H9 (cell line): ENCODE measurements around the gene HPCAL1. TPM values are rescaled to one million over a fixed set of nuclear protein-coding genes. Genes with fewer than 3 reads are reported as not detected.

Source experiments
- DNase-seq: peaks from one replicate; pipeline ENCODE4 v3.0.0-alpha.2; 2017
- H2AFZ ChIP-seq: one replicate; pipeline ENCODE4 v1.6.1; 2013; ENCODE audit warnings: mild to moderate bottlenecking, low read length, control low read depth, moderate library complexity
- H2AK5ac ChIP-seq: 2 replicates; pipeline ENCODE4 v1.6.1; 2013; ENCODE audit warnings: low read length, control low read depth, mixed read lengths; ENCODE audit not compliant: insufficient read length
- H2BK120ac ChIP-seq: one replicate; pipeline ENCODE4 v1.6.1; 2013; ENCODE audit warnings: low read depth, mild to moderate bottlenecking, low read length, control low read depth, inconsistent platforms; ENCODE audit not compliant: poor library complexity, severe bottlenecking
- H2BK12ac ChIP-seq: 2 replicates; pipeline ENCODE4 v1.6.1; 2013; ENCODE audit warnings: low read length, control low read depth, mixed read lengths, low read depth; ENCODE audit not compliant: insufficient read length
- H2BK15ac ChIP-seq: 2 replicates; pipeline ENCODE4 v1.6.1; 2013; ENCODE audit warnings: low read depth, low read length, control low read depth
- H2BK20ac ChIP-seq: one replicate; pipeline ENCODE4 v1.6.1; 2013; ENCODE audit warnings: low read depth, mild to moderate bottlenecking, low read length, control low read depth, inconsistent platforms; ENCODE audit not compliant: poor library complexity, severe bottlenecking
- H2BK5ac ChIP-seq: 2 replicates; pipeline ENCODE4 v1.6.1; 2013; ENCODE audit warnings: low read length, control low read depth, mixed read lengths; ENCODE audit not compliant: insufficient read length
- H3K14ac ChIP-seq: 2 replicates; pipeline ENCODE4 v1.6.1; 2013; ENCODE audit warnings: low read length, control low read depth; ENCODE audit not compliant: insufficient read depth
- H3K18ac ChIP-seq: 2 replicates; pipeline ENCODE4 v1.6.1; 2013; ENCODE audit warnings: low read depth, mild to moderate bottlenecking, mixed read lengths, low read length, control low read depth; ENCODE audit not compliant: insufficient read length
- H3K23ac ChIP-seq: 2 replicates; pipeline ENCODE4 v1.6.1; 2013; ENCODE audit warnings: low read length, control low read depth, mixed read lengths, low read depth; ENCODE audit not compliant: insufficient read length
- H3K23me2 ChIP-seq: 2 replicates; pipeline ENCODE4 v1.6.1; 2013; ENCODE audit warnings: low read depth, mild to moderate bottlenecking, mixed read lengths, low read length, control low read depth; ENCODE audit not compliant: insufficient read length, poor library complexity, severe bottlenecking
- H3K27ac ChIP-seq: 2 replicates; pipeline ENCODE4 v1.5.1; 2013; ENCODE audit warnings: low read length, control low read depth, mixed read lengths, low read depth; ENCODE audit not compliant: insufficient read length
- H3K27me3 ChIP-seq: 2 replicates; pipeline ENCODE4 v1.6.1; 2013; ENCODE audit warnings: low read length, control low read depth, inconsistent platforms; ENCODE audit not compliant: insufficient read depth
- H3K4ac ChIP-seq: 2 replicates; pipeline ENCODE4 v1.6.1; 2013; ENCODE audit warnings: low read depth, mild to moderate bottlenecking, control low read depth, inconsistent platforms, low read length, moderate library complexity
- H3K4me1 ChIP-seq: 2 replicates; pipeline ENCODE4 v1.6.1; 2013; ENCODE audit warnings: low read length, control low read depth, inconsistent platforms; ENCODE audit not compliant: insufficient read depth
- H3K4me2 ChIP-seq: 2 replicates; pipeline ENCODE4 v1.6.1; 2013; ENCODE audit warnings: low read length, control low read depth, mixed read lengths; ENCODE audit not compliant: insufficient read length, insufficient read depth
- H3K56ac ChIP-seq: 2 replicates; pipeline ENCODE4 v1.6.1; 2013; ENCODE audit warnings: low read depth, mild to moderate bottlenecking, mixed read lengths, low read length, control low read depth; ENCODE audit not compliant: insufficient read length
- H3K79me1 ChIP-seq: 2 replicates; pipeline ENCODE4 v1.6.1; 2013; ENCODE audit warnings: low read depth, mild to moderate bottlenecking, moderate library complexity, low read length, control low read depth, inconsistent platforms; ENCODE audit not compliant: insufficient read depth, poor library complexity, severe bottlenecking
- H3K79me2 ChIP-seq: 2 replicates; pipeline ENCODE4 v1.6.1; 2013; ENCODE audit warnings: low read length, control low read depth, inconsistent platforms; ENCODE audit not compliant: insufficient read depth
- H3K9ac ChIP-seq: 2 replicates; pipeline ENCODE4 v1.6.1; 2013; ENCODE audit warnings: low read length, control low read depth, mixed read lengths; ENCODE audit not compliant: insufficient read length; ENCODE audit errors: extremely low read depth
- H3K9me3 ChIP-seq: one replicate; pipeline ENCODE4 v1.6.1; 2013; ENCODE audit warnings: low read depth, low read length, inconsistent platforms; ENCODE audit not compliant: control insufficient read depth
- H3T11ph ChIP-seq: one replicate; pipeline ENCODE4 v1.6.1; 2013; ENCODE audit warnings: mild to moderate bottlenecking, low read length, control low read depth, inconsistent platforms
- H4K20me1 ChIP-seq: one replicate; pipeline ENCODE4 v1.6.1; 2013; ENCODE audit not compliant: control insufficient read depth, insufficient read length, insufficient read depth
- H4K5ac ChIP-seq: 2 replicates; pipeline ENCODE4 v1.6.1; 2013; ENCODE audit warnings: low read depth, mild to moderate bottlenecking, mixed read lengths, low read length, control low read depth; ENCODE audit not compliant: insufficient read length
- H4K8ac ChIP-seq: replicated peaks from 2 replicates; pipeline ENCODE4 v1.6.1; 2013; ENCODE audit warnings: low read length, control low read depth, mixed read lengths, low read depth; ENCODE audit not compliant: insufficient read length
- H4K91ac ChIP-seq: 2 replicates; pipeline ENCODE4 v1.6.1; 2013; ENCODE audit warnings: low read depth, mild to moderate bottlenecking, moderate library complexity, mixed read lengths, low read length, control low read depth; ENCODE audit not compliant: insufficient read length
- H3K27ac Mint-ChIP-seq, 3 experiments: 2 replicates in 2 of 3; 3 replicates in 1 of 3; pipeline ENCODE4 v1.8.0; 2020 to 2021; ENCODE audit warnings: mixed read lengths in 3 of 3, mild to moderate bottlenecking in 1 of 3, moderate library complexity in 1 of 3
- H3K27me3 Mint-ChIP-seq: 2 replicates; pipeline ENCODE4 v1.8.0; 2021; ENCODE audit warnings: low read depth, mild to moderate bottlenecking, moderate library complexity, mixed read lengths
- H3K36me3 Mint-ChIP-seq, 3 experiments: 2 replicates in 2 of 3; 3 replicates in 1 of 3; pipeline ENCODE4 v1.8.0; 2020 to 2021; ENCODE audit warnings: low read depth in 3 of 3, mixed read lengths in 3 of 3; ENCODE audit not compliant: insufficient read depth in 1 of 3
- H3K4me1 Mint-ChIP-seq, 2 experiments: 2 replicates each; pipeline ENCODE4 v1.8.0; 2020; ENCODE audit warnings: mixed read lengths in 2 of 2
- H3K4me3 Mint-ChIP-seq, 2 experiments: 2 replicates in 1 of 2; 3 replicates in 1 of 2; pipeline ENCODE4 v1.8.0; 2020 to 2021; ENCODE audit warnings: mild to moderate bottlenecking in 2 of 2, mixed read lengths in 2 of 2, moderate library complexity in 1 of 2
- H3K9me3 Mint-ChIP-seq, 2 experiments: 2 replicates in 1 of 2; 3 replicates in 1 of 2; pipeline ENCODE4 v1.8.0; 2020; ENCODE audit warnings: mild to moderate bottlenecking in 2 of 2, mixed read lengths in 2 of 2, moderate library complexity in 1 of 2
- WGBS: extraction: QIAGEN DNeasy Blood & Tissue Kit; methylation state at CpG from one replicate; pipeline ENCODE4 v1.1.7; 2013; ENCODE audit warnings: missing lambda C conversion rate, low lambda C conversion rate, mixed read lengths; ENCODE audit not compliant: insufficient read length; ENCODE audit errors: extremely low coverage; 5-methylcytosine and 5-hydroxymethylcytosine counted together
- total RNA-seq: library from RNA; stranded (reverse); gene quantifications from 2 replicates; pipeline ENCODE4 v1.2.1, GENCODE V29; 2021
- TF ChIP-seq, protein P1 (sequence below): fragments of 200-600 bp; sonication (generic); conservative IDR thresholded peaks from 3 replicates; pipeline ENCODE4 v1.8.0; 2021; ENCODE audit warnings: antibody characterized with exemption, mild to moderate bottlenecking

HPCAL1 gene
- total RNA-seq, 1 experiment from 2014 or later, result 4.7 TPM

DNA sequence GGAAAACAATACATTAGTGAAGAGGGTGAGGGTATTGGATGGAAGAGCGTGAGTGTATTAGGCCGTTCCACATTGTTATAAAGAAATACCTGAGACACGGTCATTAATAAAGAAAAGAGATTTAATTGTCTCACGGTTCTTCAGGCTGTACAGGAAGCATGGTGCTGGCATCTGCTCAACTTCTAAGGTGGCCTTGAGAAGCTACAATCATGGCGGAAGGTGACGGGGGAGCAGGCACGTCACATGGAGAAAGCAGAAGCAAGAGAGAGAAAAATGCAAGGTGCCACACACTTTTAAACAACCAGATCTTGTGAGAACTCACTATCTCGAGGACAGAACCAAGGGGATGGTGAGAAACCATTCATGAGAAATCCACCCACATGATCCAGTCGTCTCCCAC lies 18.2 kb downstream of the HPCAL1 start:
- no peak overlapping the region for H3K4me3 Mint-ChIP-seq
- no peak overlapping the region for H3K4ac ChIP-seq
- no peak overlapping the region for H2BK20ac ChIP-seq
- no peak overlapping the region for H4K91ac ChIP-seq
- H3K4me1 ChIP-seq, result 0 out of 2 replicates have a peak, but pooled peaks cover 4% of the 10 kb centered on the region
- 100% methylated on average over 2 of the region's 9 CpGs for WGBS
- H4K8ac ChIP-seq, result no peak overlapping the region
- H2BK5ac ChIP-seq, result no peak overlapping the region
- H4K5ac ChIP-seq, result no peak overlapping the region
- no peak overlapping the region for H3K4me2 ChIP-seq
- H3K9me3 Mint-ChIP-seq, result peaks cover 0 to 2% of the 10 kb centered on the region in 2 experiments; a peak in 2 of 5 replicates
- H2BK12ac ChIP-seq, result no peak overlapping the region
- no peaks in the 10 kb centered on the region for H4K20me1 ChIP-seq
- no peak overlapping the region for H2BK15ac ChIP-seq
- no peaks in the 10 kb centered on the region for H3K27me3 ChIP-seq
- H3K4me1 Mint-ChIP-seq, result peaks cover 29 to 41% of the 10 kb centered on the region in 2 experiments
- no peaks in the 10 kb centered on the region for H3K9me3 ChIP-seq
- H3K23me2 ChIP-seq, result no peaks in the 10 kb centered on the region
- no peak overlapping the region for H3K9ac ChIP-seq
- no peak overlapping the region for H3K14ac ChIP-seq
- no peak overlapping the region for H3K27ac ChIP-seq
- H3K56ac ChIP-seq, result no peak overlapping the region
- H3K27ac Mint-ChIP-seq, result no peak overlapping the region
- peaks cover 0 to 11% (median 0%) of the 10 kb centered on the region in 3 experiments; a peak in 1 of 7 replicates for H3K36me3 Mint-ChIP-seq
- no peak overlapping the region for H2AFZ ChIP-seq
- no peak overlapping the region for H3K18ac ChIP-seq
- no peaks in the 10 kb centered on the region for H3K79me1 ChIP-seq
- H3T11ph ChIP-seq, result no peak overlapping the region
- DNase-seq, result no peak
- H3K27me3 Mint-ChIP-seq, result no peaks in the 10 kb centered on the region
- H3K79me2 ChIP-seq, result no peaks in the 10 kb centered on the region
- H3K23ac ChIP-seq, result no peak overlapping the region
- no peak overlapping the region for H2AK5ac ChIP-seq
- H2BK120ac ChIP-seq, result no peak overlapping the region
- TF ChIP-seq, protein P1, sequence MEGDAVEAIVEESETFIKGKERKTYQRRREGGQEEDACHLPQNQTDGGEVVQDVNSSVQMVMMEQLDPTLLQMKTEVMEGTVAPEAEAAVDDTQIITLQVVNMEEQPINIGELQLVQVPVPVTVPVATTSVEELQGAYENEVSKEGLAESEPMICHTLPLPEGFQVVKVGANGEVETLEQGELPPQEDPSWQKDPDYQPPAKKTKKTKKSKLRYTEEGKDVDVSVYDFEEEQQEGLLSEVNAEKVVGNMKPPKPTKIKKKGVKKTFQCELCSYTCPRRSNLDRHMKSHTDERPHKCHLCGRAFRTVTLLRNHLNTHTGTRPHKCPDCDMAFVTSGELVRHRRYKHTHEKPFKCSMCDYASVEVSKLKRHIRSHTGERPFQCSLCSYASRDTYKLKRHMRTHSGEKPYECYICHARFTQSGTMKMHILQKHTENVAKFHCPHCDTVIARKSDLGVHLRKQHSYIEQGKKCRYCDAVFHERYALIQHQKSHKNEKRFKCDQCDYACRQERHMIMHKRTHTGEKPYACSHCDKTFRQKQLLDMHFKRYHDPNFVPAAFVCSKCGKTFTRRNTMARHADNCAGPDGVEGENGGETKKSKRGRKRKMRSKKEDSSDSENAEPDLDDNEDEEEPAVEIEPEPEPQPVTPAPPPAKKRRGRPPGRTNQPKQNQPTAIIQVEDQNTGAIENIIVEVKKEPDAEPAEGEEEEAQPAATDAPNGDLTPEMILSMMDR, result no peak
